ENCODE measurements around the gene C8G. TPM values are rescaled to one million over a fixed set of nuclear protein-coding genes. Genes with fewer than 3 reads are reported as not detected.

Gene C8G
- total and polyA plus RNA-seq, 9 of the 15 experiments (the other 6 are each of a cell fraction or from before 2014, with no cell fraction given), result 0.35 to 5.9 (median 2.7) TPM; not detected in 2

- no peak for ATAC-seq
- H3K9me3 ChIP-seq (replicated peaks; ENCODE audit: control insufficient read depth, insufficient read depth, low read depth, low read length), result no peaks in the 10 kb centered on the region
- H3K4me3 ChIP-seq, result no peak overlapping the region
- DNase-seq (ENCODE audit: extremely low read depth in 1 of 4, low spot score in 3 of 4), result no peak
- no TSS peak for BruUV-seq (replicated peaks)
- in situ Hi-C loops (cut with MboI) (no loop called here), intact Hi-C loops (cut with micrococcal nuclease) (no loop called here)
- H3K4me1 ChIP-seq (replicated peaks in 1 of 2; ENCODE audit: control insufficient read depth in 2 of 2, insufficient read depth in 2 of 2, low read length in 2 of 2), result peaks cover 0 to 87% of the 10 kb centered on the region in 2 experiments; a peak in 2 of 5 replicates
- no peak for FAIRE-seq
- CTCF ChIA-PET (ENCODE audit: low intra/inter-chr PET ratio), result no interaction called here
- TF ChIP-seq PBX2 (CRISPR knock-in tag; IDR thresholded peaks at IDR 0.05; ENCODE audit: low read depth) (no peak), PBX2 (tag; conservative IDR thresholded peaks at IDR 0.05; ENCODE audit: low read depth) (no peak), ZBTB11 (CRISPR knock-in tag; IDR thresholded peaks at IDR 0.05) (no peak), CEBPG (CRISPR knock-in tag; IDR thresholded peaks at IDR 0.05) (no peak), CEBPG (tag; conservative IDR thresholded peaks at IDR 0.05 in 1 of 2, IDR thresholded peaks at IDR 0.05 in 1 of 2) (no peak), HNRNPL (IDR thresholded peaks at IDR 0.05; ENCODE audit: low read depth, low read length) (no peak), GABPB2 (CRISPR knock-in tag; conservative IDR thresholded peaks at IDR 0.05) (no peak), RFX5 (IDR thresholded peaks at IDR 0.05; ENCODE audit: low read depth, low read length) (no peak), THAP7 (CRISPR knock-in tag; IDR thresholded peaks at IDR 0.05) (no peak), FOSL1 (tag; conservative IDR thresholded peaks at IDR 0.05) (no peak)
- no peak overlapping the region for H2AFZ ChIP-seq (ENCODE audit: low read depth, low read length)
- no peaks in the 10 kb centered on the region for H3K9me1 ChIP-seq (ENCODE audit: control insufficient read depth, insufficient read depth, low read length)
- H3K4me2 ChIP-seq (ENCODE audit: insufficient read depth, low read length), result no peak overlapping the region
- POLR2A ChIA-PET, result no interaction called here
- no peaks in the 10 kb centered on the region for H4K20me1 ChIP-seq (replicated peaks; ENCODE audit: control insufficient read depth, insufficient read depth, low read length)
- H3K27ac ChIP-seq (ENCODE audit: extremely low read depth, low read depth, low read length), result no peak overlapping the region
- no peaks in the 10 kb centered on the region for H3K36me3 ChIP-seq (ENCODE audit: control insufficient read depth, insufficient read depth, low read length)
- H3K27me3 ChIP-seq (ENCODE audit: control insufficient read depth in 2 of 2, insufficient read depth in 2 of 2, low read length in 2 of 2), result no peaks in the 10 kb centered on the region
- 43% methylated on average over 8 of the region's 11 CpGs for WGBS (ENCODE audit: insufficient coverage, low coverage, missing lambda C conversion rate)
- no peak overlapping the region; a peak in 1 of 4 replicates for H3K9ac ChIP-seq (ENCODE audit: insufficient read depth in 1 of 2, low read depth in 2 of 2, low read length in 2 of 2)
- no peaks in the 10 kb centered on the region for H3K79me2 ChIP-seq (ENCODE audit: control insufficient read depth, insufficient read depth, low read length)
Observed at GRCh38 chr9:136972335-136972734, 27.3 kb downstream of the C8G start.
